Progenitor cell of endocrine pancreas (in vitro differentiated cells): ENCODE data around the gene DNAJC1. TPM values are rescaled to one million over a fixed set of nuclear protein-coding genes. Genes with fewer than 3 reads are reported as not detected.
"Not testable (repeated sequence)": the region's sequence is repeated elsewhere in the genome, so short reads cannot be mapped to it uniquely, and the experiment has no call there.

Experiments used
- DNase-seq: peaks from one replicate; pipeline ENCODE4 v3.0.0; 2021; ENCODE audit warnings: low spot score; ENCODE audit not compliant: unreplicated experiment
- H3K27ac Mint-ChIP-seq: 2 replicates; pipeline ENCODE4 v1.8.0; 2021; ENCODE audit warnings: mild to moderate bottlenecking, moderate library complexity, mixed read lengths
- H3K27me3 Mint-ChIP-seq: 2 replicates; pipeline ENCODE4 v1.8.0; 2021; ENCODE audit warnings: mixed read lengths
- H3K36me3 Mint-ChIP-seq: 2 replicates; pipeline ENCODE4 v1.8.0; 2022; ENCODE audit warnings: mixed read lengths; ENCODE audit not compliant: insufficient read depth
- H3K4me1 Mint-ChIP-seq: 2 replicates; pipeline ENCODE4 v1.8.0; 2021; ENCODE audit warnings: low read depth, mixed read lengths
- H3K4me3 Mint-ChIP-seq: 2 replicates; pipeline ENCODE4 v1.8.0; 2021; ENCODE audit warnings: low read depth, mild to moderate bottlenecking, moderate library complexity, mixed read lengths
- H3K9me3 Mint-ChIP-seq: 2 replicates; pipeline ENCODE4 v1.8.0; 2021; ENCODE audit warnings: low read depth, mixed read lengths
- CTCF ChIP-seq: fragments of 200-600 bp; sonication (generic); IDR thresholded peaks from one replicate; pipeline ENCODE4 v1.5.0; 2021; ENCODE audit warnings: antibody characterized with exemption, mild to moderate bottlenecking; ENCODE audit not compliant: unreplicated experiment
- total RNA-seq: library from RNA; stranded (reverse); gene quantifications from 2 replicates; pipeline ENCODE4 v1.2.1, GENCODE V29; 2021

DNAJC1 gene
- total RNA-seq, 1 donor from 2014 or later: 28.5 TPM

- no peak for DNase-seq
- Mint-ChIP-seq H3K4me1 (no peaks in the 10 kb centered on the region), H3K36me3 (peaks cover 1% of the 10 kb centered on the region), H3K27me3 (no peaks in the 10 kb centered on the region), H3K4me3 (no peak overlapping the region), H3K9me3 (peaks cover 18% of the 10 kb centered on the region), H3K27ac (no peak overlapping the region)
- TF ChIP-seq CTCF: no peak
Observed at GRCh38 chr10:22027364-22028238, 24.1 kb upstream of the DNAJC1 start.

GRCh38 chr10:22026287-22026686, 22.8 kb upstream of the DNAJC1 start:
- H3K36me3 Mint-ChIP-seq: peaks cover 1% of the 10 kb centered on the region
- H3K27me3 Mint-ChIP-seq: peaks cover 3% of the 10 kb centered on the region
- H3K4me3 Mint-ChIP-seq: no peak overlapping the region
- H3K27ac Mint-ChIP-seq: no peak overlapping the region
- no peak for DNase-seq
- no peaks in the 10 kb centered on the region for H3K4me1 Mint-ChIP-seq
- peaks cover 14% of the 10 kb centered on the region for H3K9me3 Mint-ChIP-seq
- TF ChIP-seq CTCF: no peak

- no peak for TF ChIP-seq CTCF
- no peaks in the 10 kb centered on the region for H3K4me1 Mint-ChIP-seq
- H3K4me3 Mint-ChIP-seq: no peak overlapping the region
- DNase-seq: no peak
- H3K36me3 Mint-ChIP-seq: peaks cover 1% of the 10 kb centered on the region
- peaks cover 14% of the 10 kb centered on the region for H3K9me3 Mint-ChIP-seq
- peaks cover 3% of the 10 kb centered on the region for H3K27me3 Mint-ChIP-seq
- H3K27ac Mint-ChIP-seq: no peak overlapping the region
Observed at GRCh38 chr10:22023508-22023907, 20.0 kb upstream of the DNAJC1 start.

GRCh38 chr10:22022257-22023032, 18.9 kb upstream of the DNAJC1 start:
- Mint-ChIP-seq H3K27me3 (peaks cover 3% of the 10 kb centered on the region), H3K9me3 (peaks cover 14% of the 10 kb centered on the region)

GRCh38 chr10:22021144-22021543, 17.6 kb upstream of the DNAJC1 start:
- not testable (repeated sequence) for H3K4me3 Mint-ChIP-seq, H3K36me3 Mint-ChIP-seq, H3K27me3 Mint-ChIP-seq, DNase-seq, H3K9me3 Mint-ChIP-seq, H3K27ac Mint-ChIP-seq
- peaks cover 11% of the 10 kb centered on the region for H3K4me1 Mint-ChIP-seq

More at GRCh38 chr10:22022257-22023032, 18.9 kb upstream of the DNAJC1 start:
- peaks cover 3% of the 10 kb centered on the region for H3K4me1 Mint-ChIP-seq
- no peak overlapping the region for H3K27ac Mint-ChIP-seq
- H3K36me3 Mint-ChIP-seq: peaks cover 1% of the 10 kb centered on the region
- no peak for DNase-seq
- no peak for TF ChIP-seq CTCF
- no peak overlapping the region for H3K4me3 Mint-ChIP-seq
